Ovary (tissue), 9 donors: ENCODE data around the gene GNAT2. TPM values are rescaled to one million over a fixed set of nuclear protein-coding genes. Genes with fewer than 3 reads are reported as not detected.

Experiments used
- DNase-seq, 5 donors: peaks; one replicate each; pipeline ENCODE4 v3.0.0-alpha.2; 2019 to 2020
- H3K27ac ChIP-seq, 2 donors: fragments of 200-600 bp; one replicate each; pipeline versions ENCODE4 v1.5.1 to v1.8.0; 2019 to 2022
- H3K27me3 ChIP-seq: fragments of 200-600 bp; one replicate; pipeline ENCODE4 v1.8.0; 2022
- H3K36me3 ChIP-seq: fragments of 200-600 bp; sonication (generic); one replicate; pipeline ENCODE4 v1.5.1; 2019
- H3K4me1 ChIP-seq: one replicate; pipeline ENCODE4 v1.8.1; 2013; ENCODE audit warnings: mild to moderate bottlenecking, moderate library complexity; ENCODE audit not compliant: insufficient read depth
- H3K4me3 ChIP-seq: fragments of 200-600 bp; sonication (generic); one replicate; pipeline ENCODE4 v1.5.1; 2017
- H3K9me3 ChIP-seq, 2 donors: fragments of 200-600 bp in 1 of 2; sonication (generic) in 1 of 2; one replicate each; pipeline versions ENCODE4 v1.5.1 to v1.8.1; 2013 to 2019; ENCODE audit warnings: mild to moderate bottlenecking in 1 of 2, moderate library complexity in 1 of 2
- EP300 ChIP-seq: sonication (generic); formaldehyde crosslinking; IDR thresholded peaks from one replicate; pipeline ENCODE4 v1.6.1; 2017; ENCODE audit warnings: antibody characterized with exemption
- POLR2A ChIP-seq: fragments of 450-650 bp; IDR thresholded peaks from one replicate; pipeline ENCODE4 v1.6.1; 2017; ENCODE audit warnings: antibody characterized with exemption, mild to moderate bottlenecking, moderate library complexity
- WGBS, 3 donors: extraction: QIAGEN DNeasy Blood & Tissue Kit in 1 of 3; methylation state at CpG; one replicate each; pipeline versions ENCODE4 v1.1.5 to v1.1.7; 2013 to 2017; 5-methylcytosine and 5-hydroxymethylcytosine counted together
- intact Hi-C, 4 donors: fragments of 100-400 bp; cut with DNase I; formaldehyde crosslinking; loops; one replicate each; pipeline versions ENCODE4 v1.11.0 to v1.15.1; 2022 to 2023
- microRNA counts: library from miRNA; unstranded; fragments of <30 nt; microRNA quantifications from one replicate; lab custom pipeline; 2016
- polyA plus RNA-seq, 2 donors: library from polyadenylated mRNA; stranded (reverse); fragments of 200-250 nt in 1 of 2; fragments of 350-450 nt in 1 of 2; fragmentation: Illumina TruSeq in 1 of 2; extraction: RNeasy Lipid Tissue Mini Kit (QIAGEN cat#74804) in 1 of 2; gene quantifications; one replicate each; pipeline ENCODE4 v1.2.3, GENCODE V29; 2013 to 2014
- small RNA-seq: library from RNA; depleted of rRNA; stranded (forward); fragments of <200 nt; gene quantifications from one replicate; pipeline ENCODE3, GENCODE V24; 2016
- total RNA-seq, 7 donors: library from RNA; depleted of rRNA in 2 of 7; stranded (reverse); fragments of >200 nt in 2 of 7; fragmentation: NEBNext Ultra II Directional in 3 of 7; extraction: Animal tissue kit (Norgen Biotek cat#: 25700) in 3 of 7; gene quantifications; one replicate each; pipeline versions ENCODE4 v1.1.0 to v1.2.4, GENCODE V29; 2016 to 2023
- TF ChIP-seq, protein P1 (sequence below), 3 donors: fragments of 450-650 bp in 2 of 3; fragments of 200-600 bp in 1 of 3; IDR thresholded peaks; one replicate each; pipeline versions ENCODE4 v1.5.1 to v1.8.0; 2016 to 2022; ENCODE audit warnings: antibody characterized with exemption in 3 of 3, mild to moderate bottlenecking in 1 of 3
- donor health status: DM: no; HTN: no; CAD: no; lungs with moderate emphysema.
- donor health status: DM: no; HTN: no; CAD: no.
- donor health status: Bipolar disorder and iron deficiency.
- donor health status: DM: yes; HTN: yes; CAD: no.
- donor health status: DM: no; HTN: no; CAD: no.
- donor health status: DM: yes; HTN: yes; CAD: no.

GNAT2 gene
- total and polyA plus RNA-seq, 9 donors = not detected

DNA sequence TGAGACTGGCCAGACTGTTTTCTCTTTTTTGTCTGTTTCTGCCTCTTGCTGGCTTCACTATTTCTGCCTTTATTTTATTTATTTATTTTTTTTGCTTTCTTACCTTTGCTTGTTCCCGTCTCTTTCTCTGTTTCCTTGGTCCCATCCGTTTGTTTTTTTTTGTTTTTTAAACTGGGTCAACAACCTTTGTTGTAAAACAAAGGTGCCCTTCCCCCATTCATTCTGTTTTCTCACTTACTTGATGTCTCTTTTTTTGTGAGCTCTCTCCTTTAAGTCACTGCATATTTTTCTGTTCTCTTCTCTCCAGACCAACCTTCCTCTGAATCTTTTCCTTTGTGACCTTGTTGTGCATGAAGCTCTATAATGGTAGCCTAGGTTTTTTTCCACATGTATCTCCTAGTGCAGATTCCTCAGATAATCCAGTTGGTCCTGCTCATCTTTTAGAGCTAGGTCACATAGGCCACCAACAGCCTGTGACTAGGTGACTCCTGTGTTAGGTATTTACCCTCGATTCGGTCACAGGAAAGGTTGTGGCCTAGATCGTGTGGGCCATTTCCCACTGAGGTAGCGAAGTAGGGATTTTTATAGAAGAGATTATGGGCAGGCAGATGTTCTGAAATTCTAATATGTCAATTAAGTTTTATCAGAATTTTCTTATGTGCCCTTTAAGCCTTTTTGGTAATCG, 55.1 kb downstream of the GNAT2 start:
- Histone ChIP-seq H3K4me3 (no peak overlapping the region), H3K4me1 (peaks cover 4% of the 10 kb centered on the region), H3K36me3 (no peaks in the 10 kb centered on the region), H3K27me3 (no peaks in the 10 kb centered on the region), H3K9me3 (no peaks in the 10 kb centered on the region), H3K27ac (no peak overlapping the region)
- intact Hi-C loops = no loop called here
- TF ChIP-seq, protein P1, sequence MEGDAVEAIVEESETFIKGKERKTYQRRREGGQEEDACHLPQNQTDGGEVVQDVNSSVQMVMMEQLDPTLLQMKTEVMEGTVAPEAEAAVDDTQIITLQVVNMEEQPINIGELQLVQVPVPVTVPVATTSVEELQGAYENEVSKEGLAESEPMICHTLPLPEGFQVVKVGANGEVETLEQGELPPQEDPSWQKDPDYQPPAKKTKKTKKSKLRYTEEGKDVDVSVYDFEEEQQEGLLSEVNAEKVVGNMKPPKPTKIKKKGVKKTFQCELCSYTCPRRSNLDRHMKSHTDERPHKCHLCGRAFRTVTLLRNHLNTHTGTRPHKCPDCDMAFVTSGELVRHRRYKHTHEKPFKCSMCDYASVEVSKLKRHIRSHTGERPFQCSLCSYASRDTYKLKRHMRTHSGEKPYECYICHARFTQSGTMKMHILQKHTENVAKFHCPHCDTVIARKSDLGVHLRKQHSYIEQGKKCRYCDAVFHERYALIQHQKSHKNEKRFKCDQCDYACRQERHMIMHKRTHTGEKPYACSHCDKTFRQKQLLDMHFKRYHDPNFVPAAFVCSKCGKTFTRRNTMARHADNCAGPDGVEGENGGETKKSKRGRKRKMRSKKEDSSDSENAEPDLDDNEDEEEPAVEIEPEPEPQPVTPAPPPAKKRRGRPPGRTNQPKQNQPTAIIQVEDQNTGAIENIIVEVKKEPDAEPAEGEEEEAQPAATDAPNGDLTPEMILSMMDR (IDR thresholded peaks at IDR 0.05) = no peak
- TF ChIP-seq POLR2A = no peak
- no peak for TF ChIP-seq EP300
- no peak for DNase-seq
- 87 to 92% (median 88%) methylated on average over 7 of the region's 7 CpGs for WGBS, 3 donors

DNA sequence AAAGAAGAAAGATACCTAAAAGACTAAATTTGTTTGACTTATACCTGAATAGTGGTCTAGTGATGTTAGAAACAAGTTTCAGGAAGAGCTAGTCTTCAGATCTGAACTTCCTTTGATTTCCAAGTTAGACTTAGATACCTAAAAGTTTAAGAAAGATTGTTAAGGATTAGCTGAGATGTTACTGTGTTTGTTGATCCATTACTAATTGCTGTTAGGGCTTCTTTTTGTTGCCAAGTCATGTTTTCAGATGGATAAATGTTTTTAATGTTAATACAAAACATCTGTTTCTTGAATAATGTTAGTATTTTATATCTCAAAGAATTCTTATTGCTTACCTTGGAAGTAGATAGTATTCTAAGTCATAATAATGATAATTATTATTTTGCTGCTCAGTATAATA, 59.4 kb downstream of the GNAT2 start:
- DNase-seq = no peak
- Histone ChIP-seq H3K4me3 (no peak overlapping the region), H3K4me1 (peaks cover 6% of the 10 kb centered on the region), H3K9me3 (no peaks in the 10 kb centered on the region), H3K27ac (no peak overlapping the region), H3K36me3 (no peaks in the 10 kb centered on the region), H3K27me3 (no peaks in the 10 kb centered on the region)
- intact Hi-C loops = loop anchor here in 1 of 4 donors (10.0 kb wide), 1 partner anchor 425 kb away; the partner anchor contains the start of gene AHCYL1
- TF ChIP-seq POLR2A (no peak), EP300 (no peak)
- TF ChIP-seq, protein P1 (IDR thresholded peaks at IDR 0.05) = no peak

DNA sequence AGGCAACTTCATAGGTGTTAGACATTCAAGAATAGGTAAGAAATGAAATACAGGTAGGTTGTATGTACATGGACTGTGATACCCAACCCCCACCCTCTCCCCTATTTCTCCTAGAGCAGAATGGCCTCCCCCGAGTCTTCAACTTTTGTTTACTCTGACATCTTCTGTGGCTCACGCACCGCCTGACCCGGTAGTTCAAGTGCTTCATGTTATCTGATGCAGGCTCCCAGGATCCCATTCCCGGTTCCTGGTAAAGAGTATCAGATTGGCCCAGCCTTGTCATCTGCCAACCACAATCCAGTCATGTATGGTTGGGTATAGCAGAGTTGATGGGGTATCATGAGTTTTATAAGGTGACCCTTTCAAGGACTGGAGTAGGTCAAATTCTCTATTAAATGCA, 61.9 kb downstream of the GNAT2 start:
- DNase-seq = no peak
- Histone ChIP-seq H3K4me1 (peaks cover 3% of the 10 kb centered on the region), H3K9me3 (no peaks in the 10 kb centered on the region), H3K36me3 (no peaks in the 10 kb centered on the region), H3K27ac (no peak overlapping the region), H3K27me3 (no peaks in the 10 kb centered on the region), H3K4me3 (no peak overlapping the region)
- intact Hi-C loops = loop anchor here in 1 of 4 donors (10.0 kb wide), 1 partner anchor 427 kb away; the partner anchor contains the start of gene AHCYL1
- TF ChIP-seq, protein P1 (IDR thresholded peaks at IDR 0.05) = no peak
- no peak for TF ChIP-seq EP300
- TF ChIP-seq POLR2A = no peak
- 94 to 96% (median 95%) methylated on average over 5 of the region's 5 CpGs for WGBS, 3 donors

GRCh38 chr1:109556563-109556962, 62.9 kb downstream of the GNAT2 start:
- H3K36me3 ChIP-seq = no peaks in the 10 kb centered on the region
- no peak for TF ChIP-seq EP300
- 93 to 95% (median 94%) methylated on average over 2 of the region's 2 CpGs for WGBS, 3 donors
- no peak overlapping the region for H3K4me3 ChIP-seq
- intact Hi-C loops = loop anchor here in 1 of 4 donors (10.0 kb wide), 1 partner anchor 428 kb away; the partner anchor contains the start of gene AHCYL1
- no peaks in the 10 kb centered on the region for H3K27me3 ChIP-seq
- H3K27ac ChIP-seq = no peak overlapping the region
- DNase-seq = no peak
- H3K4me1 ChIP-seq = peaks cover 3% of the 10 kb centered on the region
- no peaks in the 10 kb centered on the region for H3K9me3 ChIP-seq

MicroRNAs encoded within 50 kb of the gene (microRNA counts, 767-probe panel; counts per million panel counts)
- microRNA hsa-miR-197-3p (lab: Ali Mortazavi, UCI) = 4,339 counts per million, percentile 91 among the panel's probes with 10 or more counts

Small RNAs within 50 kb of the gene (small RNA-seq; reads per million reads assigned to genes)
- not detected for gene RNU6V

Other genes starting within 250 kb of the GNAT2 start
- gene SORT1, start 221.7 kb downstream of the GNAT2 start, total RNA-seq = 10 to 100 TPM in 4 of 7 donors, 1 to 10 TPM in 3; 4.3 to 37.0 (median 16.0) TPM
- 10 to 100 TPM in 1 of 2 donors, 1 to 10 TPM in 1; 7.9 to 32.2 TPM for gene SORT1, start 221.7 kb downstream of the GNAT2 start, polyA plus RNA-seq
- 10 to 100 TPM; 19.4 to 52.0 (median 42.2) TPM for gene PSMA5, start 193.2 kb downstream of the GNAT2 start, total RNA-seq
- gene PSMA5, start 193.2 kb downstream of the GNAT2 start, polyA plus RNA-seq = 10 to 100 TPM; 37.7 to 38.1 TPM
- gene SYPL2, start 153.1 kb downstream of the GNAT2 start, total RNA-seq = 1 to 10 TPM in 6 of 7 donors, under 1 TPM in 1; 0.31 to 4.4 (median 2.4) TPM
- gene SYPL2, start 153.1 kb downstream of the GNAT2 start, polyA plus RNA-seq = 1 to 10 TPM in 1 of 2 donors, under 1 TPM in 1; 0.81 to 5.1 TPM
- 1 to 10 TPM; 3.6 to 8.8 (median 6.7) TPM for gene ATXN7L2, start 135.7 kb downstream of the GNAT2 start, total RNA-seq
- gene ATXN7L2, start 135.7 kb downstream of the GNAT2 start, polyA plus RNA-seq = 1 to 10 TPM in 1 of 2 donors, under 1 TPM in 1; 0.98 to 6.5 TPM
- gene CYB561D1, start 125.5 kb downstream of the GNAT2 start, total RNA-seq = 10 to 100 TPM in 2 of 7 donors, 1 to 10 TPM in 5; 3.8 to 11.7 (median 9.3) TPM
- gene CYB561D1, start 125.5 kb downstream of the GNAT2 start, polyA plus RNA-seq = 10 to 100 TPM in 1 of 2 donors, 1 to 10 TPM in 1; 4.8 to 10.3 TPM
- 10 to 100 TPM in 5 of 7 donors, 1 to 10 TPM in 2; 7.4 to 16.1 (median 10.8) TPM for gene AMIGO1, start 109.9 kb downstream of the GNAT2 start, total RNA-seq
- gene AMIGO1, start 109.9 kb downstream of the GNAT2 start, polyA plus RNA-seq = 10 to 100 TPM in 1 of 2 donors, 1 to 10 TPM in 1; 6.3 to 18.0 TPM
- not detected for gene GPR61, start 79.7 kb downstream of the GNAT2 start, total RNA-seq
- under 1 TPM in 1 of 2 donors, not detected in 1; 0.25 TPM for gene GPR61, start 79.7 kb downstream of the GNAT2 start, polyA plus RNA-seq
- 1 to 10 TPM; 3.3 to 6.2 (median 4.8) TPM for gene GNAI3, start 71.0 kb downstream of the GNAT2 start, total RNA-seq
- 1 to 10 TPM; 3.0 to 4.9 TPM for gene GNAI3, start 71.0 kb downstream of the GNAT2 start, polyA plus RNA-seq
- 10 to 100 TPM; 40.5 to 86.0 (median 64.8) TPM for gene AMPD2, start 221 bp upstream of the GNAT2 start, total RNA-seq
- 10 to 100 TPM; 19.4 to 25.7 TPM for gene AMPD2, start 221 bp upstream of the GNAT2 start, polyA plus RNA-seq
- 10 to 100 TPM; 23.0 to 91.8 (median 47.2) TPM for gene GSTM4, start 36.5 kb upstream of the GNAT2 start, total RNA-seq
- gene GSTM4, start 36.5 kb upstream of the GNAT2 start, polyA plus RNA-seq = 100 to 1,000 TPM in 1 of 2 donors, 10 to 100 TPM in 1; 43.3 to 116 TPM
- gene GSTM2, start 48.4 kb upstream of the GNAT2 start, total RNA-seq = 100 to 1,000 TPM; 101 to 318 (median 195) TPM
- gene GSTM2, start 48.4 kb upstream of the GNAT2 start, polyA plus RNA-seq = 100 to 1,000 TPM; 202 to 209 TPM
- 100 to 1,000 TPM in 2 of 7 donors, 10 to 100 TPM in 1, under 1 TPM in 1, not detected in 3; 0.32 to 482 (median 153) TPM for gene GSTM1, start 68.2 kb upstream of the GNAT2 start, total RNA-seq
- gene GSTM1, start 68.2 kb upstream of the GNAT2 start, polyA plus RNA-seq = 100 to 1,000 TPM; 169 to 193 TPM
- 100 to 1,000 TPM in 3 of 7 donors, 10 to 100 TPM in 4; 18.8 to 183 (median 95.8) TPM for gene GSTM5, start 92.6 kb upstream of the GNAT2 start, total RNA-seq
- 100 to 1,000 TPM; 101 to 259 TPM for gene GSTM5, start 92.6 kb upstream of the GNAT2 start, polyA plus RNA-seq
- gene GSTM3, start 121.4 kb upstream of the GNAT2 start, total RNA-seq = 100 to 1,000 TPM in 5 of 7 donors, 10 to 100 TPM in 2; 75.8 to 278 (median 135) TPM
- gene GSTM3, start 121.4 kb upstream of the GNAT2 start, polyA plus RNA-seq = 100 to 1,000 TPM; 229 to 234 TPM
- gene EPS8L3, start 144.3 kb upstream of the GNAT2 start, total RNA-seq = 1 to 10 TPM in 1 of 7 donors, under 1 TPM in 5, not detected in 1; 0.23 to 1.9 (median 0.56) TPM
- gene EPS8L3, start 144.3 kb upstream of the GNAT2 start, polyA plus RNA-seq = under 1 TPM in 1 of 2 donors, not detected in 1; 0.05 TPM